ENCODE data around the gene ITPRID2.
"Not testable (repeated sequence)": the region's sequence is repeated elsewhere in the genome, so short reads cannot be mapped to it uniquely, and the experiment has no call there.

DNA sequence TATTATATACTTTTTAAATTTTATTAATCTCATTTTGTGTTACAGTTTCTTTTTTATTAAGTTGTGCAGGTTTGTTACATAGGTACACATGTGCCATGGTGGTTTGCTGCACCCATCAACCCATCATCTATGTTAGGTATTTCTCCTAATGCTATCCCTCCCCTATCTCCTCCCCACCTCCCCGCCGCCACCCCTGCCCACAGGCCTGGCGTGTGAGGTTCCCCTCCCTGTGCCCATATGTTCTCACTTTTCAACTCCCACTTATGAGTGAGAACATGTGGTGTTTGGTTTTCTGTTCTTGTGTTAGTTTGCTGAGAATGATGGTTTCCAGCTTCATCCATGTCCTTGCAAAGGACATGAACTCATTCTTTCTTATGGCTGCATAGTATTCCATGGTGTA, 64.3 kb downstream of the ITPRID2 start:
- TF ChIP-seq POLR2A (IDR thresholded peaks at IDR 0.05; ENCODE audit: borderline replicate concordance, extremely low read depth, insufficient read depth, insufficient read length); EZH2phosphoT487 (IDR thresholded peaks at IDR 0.05; ENCODE audit: borderline replicate concordance); JUND (IDR thresholded peaks at IDR 0.05); POLR2AphosphoS5 (IDR thresholded peaks at IDR 0.05; ENCODE audit: low read depth, low read length): not testable (repeated sequence)
- TF ChIP-seq, protein P1, sequence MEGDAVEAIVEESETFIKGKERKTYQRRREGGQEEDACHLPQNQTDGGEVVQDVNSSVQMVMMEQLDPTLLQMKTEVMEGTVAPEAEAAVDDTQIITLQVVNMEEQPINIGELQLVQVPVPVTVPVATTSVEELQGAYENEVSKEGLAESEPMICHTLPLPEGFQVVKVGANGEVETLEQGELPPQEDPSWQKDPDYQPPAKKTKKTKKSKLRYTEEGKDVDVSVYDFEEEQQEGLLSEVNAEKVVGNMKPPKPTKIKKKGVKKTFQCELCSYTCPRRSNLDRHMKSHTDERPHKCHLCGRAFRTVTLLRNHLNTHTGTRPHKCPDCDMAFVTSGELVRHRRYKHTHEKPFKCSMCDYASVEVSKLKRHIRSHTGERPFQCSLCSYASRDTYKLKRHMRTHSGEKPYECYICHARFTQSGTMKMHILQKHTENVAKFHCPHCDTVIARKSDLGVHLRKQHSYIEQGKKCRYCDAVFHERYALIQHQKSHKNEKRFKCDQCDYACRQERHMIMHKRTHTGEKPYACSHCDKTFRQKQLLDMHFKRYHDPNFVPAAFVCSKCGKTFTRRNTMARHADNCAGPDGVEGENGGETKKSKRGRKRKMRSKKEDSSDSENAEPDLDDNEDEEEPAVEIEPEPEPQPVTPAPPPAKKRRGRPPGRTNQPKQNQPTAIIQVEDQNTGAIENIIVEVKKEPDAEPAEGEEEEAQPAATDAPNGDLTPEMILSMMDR (IDR thresholded peaks at IDR 0.05 in 2 of 3, conservative IDR thresholded peaks at IDR 0.05 in 1 of 3; ENCODE audit: borderline replicate concordance in 1 of 3, insufficient read depth in 1 of 3, low read depth in 2 of 3, low read length in 2 of 3), result not testable (repeated sequence)
- TF ChIP-seq, protein P2, sequence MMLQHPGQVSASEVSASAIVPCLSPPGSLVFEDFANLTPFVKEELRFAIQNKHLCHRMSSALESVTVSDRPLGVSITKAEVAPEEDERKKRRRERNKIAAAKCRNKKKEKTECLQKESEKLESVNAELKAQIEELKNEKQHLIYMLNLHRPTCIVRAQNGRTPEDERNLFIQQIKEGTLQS (IDR thresholded peaks at IDR 0.05), result not testable (repeated sequence)
- TF ChIP-seq, protein P3, sequence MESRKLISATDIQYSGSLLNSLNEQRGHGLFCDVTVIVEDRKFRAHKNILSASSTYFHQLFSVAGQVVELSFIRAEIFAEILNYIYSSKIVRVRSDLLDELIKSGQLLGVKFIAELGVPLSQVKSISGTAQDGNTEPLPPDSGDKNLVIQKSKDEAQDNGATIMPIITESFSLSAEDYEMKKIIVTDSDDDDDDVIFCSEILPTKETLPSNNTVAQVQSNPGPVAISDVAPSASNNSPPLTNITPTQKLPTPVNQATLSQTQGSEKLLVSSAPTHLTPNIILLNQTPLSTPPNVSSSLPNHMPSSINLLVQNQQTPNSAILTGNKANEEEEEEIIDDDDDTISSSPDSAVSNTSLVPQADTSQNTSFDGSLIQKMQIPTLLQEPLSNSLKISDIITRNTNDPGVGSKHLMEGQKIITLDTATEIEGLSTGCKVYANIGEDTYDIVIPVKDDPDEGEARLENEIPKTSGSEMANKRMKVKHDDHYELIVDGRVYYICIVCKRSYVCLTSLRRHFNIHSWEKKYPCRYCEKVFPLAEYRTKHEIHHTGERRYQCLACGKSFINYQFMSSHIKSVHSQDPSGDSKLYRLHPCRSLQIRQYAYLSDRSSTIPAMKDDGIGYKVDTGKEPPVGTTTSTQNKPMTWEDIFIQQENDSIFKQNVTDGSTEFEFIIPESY (IDR thresholded peaks at IDR 0.05; ENCODE audit: extremely low read depth, insufficient replicate concordance, low read length), result not testable (repeated sequence)
- TF ChIP-seq, protein P4, sequence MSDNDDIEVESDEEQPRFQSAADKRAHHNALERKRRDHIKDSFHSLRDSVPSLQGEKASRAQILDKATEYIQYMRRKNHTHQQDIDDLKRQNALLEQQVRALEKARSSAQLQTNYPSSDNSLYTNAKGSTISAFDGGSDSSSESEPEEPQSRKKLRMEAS (IDR thresholded peaks at IDR 0.05), result not testable (repeated sequence)
